NCI-H446 (cell line): ENCODE results near the gene INKA2.
A peak's percentile ranks its signal among the peaks of the same experiment; 100 is the strongest.
"Not testable (repeated sequence)": the region's sequence is repeated elsewhere in the genome, so short reads cannot be mapped to it uniquely, and the experiment has no call there.

Source experiments
- DNase-seq, 2 experiments: peaks; one replicate each; lab custom pipeline; 2025; lab: John Stamatoyannopoulos, UW

Gene INKA2

GRCh38 chr1:111750856-111751255, 11.7 kb upstream of the INKA2 start:
- no peak for DNase-seq

GRCh38 chr1:111749628-111750027, 10.4 kb upstream of the INKA2 start:
- DNase-seq: no peak

- DNase-seq: no peak
Observed at GRCh38 chr1:111747947-111748346, 8.8 kb upstream of the INKA2 start.

GRCh38 chr1:111747282-111747734, 8.1 kb upstream of the INKA2 start:
- peak; percentile 72 to 83 for DNase-seq

- DNase-seq: no peak
Observed at GRCh38 chr1:111746614-111746999, 7.4 kb upstream of the INKA2 start.

- DNase-seq: peak in 1 of 2 experiments; percentile 31
Observed at GRCh38 chr1:111745675-111746613, 6.7 kb upstream of the INKA2 start.

GRCh38 chr1:111743679-111744101, 4.5 kb upstream of the INKA2 start:
- no peak for DNase-seq

- DNase-seq: no peak
Observed at GRCh38 chr1:111742938-111743549, 3.8 kb upstream of the INKA2 start.

GRCh38 chr1:111742292-111742691, 3.1 kb upstream of the INKA2 start:
- not testable (repeated sequence) for DNase-seq

- no peak for DNase-seq
Observed at GRCh38 chr1:111739925-111740765, 950 bp upstream of the INKA2 start.

- DNase-seq: peak; percentile 83 to 92
Observed at GRCh38 chr1:111738436-111739193, 580 bp downstream of the INKA2 start.

GRCh38 chr1:111738133-111738435, 1.1 kb downstream of the INKA2 start:
- no peak for DNase-seq

GRCh38 chr1:111737216-111738132, 1.7 kb downstream of the INKA2 start:
- DNase-seq: no peak

- DNase-seq: peak; percentile 94 to 97
Observed at GRCh38 chr1:111736548-111737215, 2.5 kb downstream of the INKA2 start.

GRCh38 chr1:111735858-111736544, 3.2 kb downstream of the INKA2 start:
- peak; percentile 87 to 96 for DNase-seq

GRCh38 chr1:111735321-111735720, 3.9 kb downstream of the INKA2 start:
- DNase-seq: no peak

- DNase-seq: no peak
Observed at GRCh38 chr1:111734856-111735255, 4.3 kb downstream of the INKA2 start.

GRCh38 chr1:111734426-111734825, 4.8 kb downstream of the INKA2 start:
- DNase-seq: no peak

GRCh38 chr1:111733992-111734341, 5.2 kb downstream of the INKA2 start:
- no peak for DNase-seq
